ENCODE measurements around the gene YPEL1.

The YPEL1 gene

DNA sequence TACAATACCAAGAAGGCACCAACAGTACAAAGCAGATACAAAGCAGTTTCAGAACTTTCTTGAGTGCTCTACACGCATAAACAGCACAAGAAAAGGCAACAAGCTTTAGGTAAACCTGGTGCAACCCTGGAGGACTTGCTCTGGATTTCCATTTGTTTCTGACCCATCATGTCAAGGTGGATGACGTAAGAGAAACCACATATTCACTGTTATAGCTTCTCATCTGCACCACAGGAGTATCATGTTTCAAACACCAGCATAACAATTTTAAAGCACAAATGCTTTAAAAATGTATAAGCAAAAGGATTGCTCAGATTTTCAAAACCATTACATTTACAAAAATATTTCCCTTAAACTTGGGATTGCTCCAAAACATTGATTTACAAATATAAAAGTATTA is 25.0 kb upstream of the YPEL1 start:
- TF ChIP-seq, protein P1, sequence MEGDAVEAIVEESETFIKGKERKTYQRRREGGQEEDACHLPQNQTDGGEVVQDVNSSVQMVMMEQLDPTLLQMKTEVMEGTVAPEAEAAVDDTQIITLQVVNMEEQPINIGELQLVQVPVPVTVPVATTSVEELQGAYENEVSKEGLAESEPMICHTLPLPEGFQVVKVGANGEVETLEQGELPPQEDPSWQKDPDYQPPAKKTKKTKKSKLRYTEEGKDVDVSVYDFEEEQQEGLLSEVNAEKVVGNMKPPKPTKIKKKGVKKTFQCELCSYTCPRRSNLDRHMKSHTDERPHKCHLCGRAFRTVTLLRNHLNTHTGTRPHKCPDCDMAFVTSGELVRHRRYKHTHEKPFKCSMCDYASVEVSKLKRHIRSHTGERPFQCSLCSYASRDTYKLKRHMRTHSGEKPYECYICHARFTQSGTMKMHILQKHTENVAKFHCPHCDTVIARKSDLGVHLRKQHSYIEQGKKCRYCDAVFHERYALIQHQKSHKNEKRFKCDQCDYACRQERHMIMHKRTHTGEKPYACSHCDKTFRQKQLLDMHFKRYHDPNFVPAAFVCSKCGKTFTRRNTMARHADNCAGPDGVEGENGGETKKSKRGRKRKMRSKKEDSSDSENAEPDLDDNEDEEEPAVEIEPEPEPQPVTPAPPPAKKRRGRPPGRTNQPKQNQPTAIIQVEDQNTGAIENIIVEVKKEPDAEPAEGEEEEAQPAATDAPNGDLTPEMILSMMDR (IDR thresholded peaks at IDR 0.05; ENCODE audit: low read depth, low read length), result no peak
- DNase-seq (ENCODE audit: low read depth in 2 of 2), result peak; percentile 35 to 42
- no peak overlapping the region for H3K4me3 ChIP-seq (replicated peaks in 1 of 2; ENCODE audit: low read depth in 2 of 2, low read length in 2 of 2)

DNA sequence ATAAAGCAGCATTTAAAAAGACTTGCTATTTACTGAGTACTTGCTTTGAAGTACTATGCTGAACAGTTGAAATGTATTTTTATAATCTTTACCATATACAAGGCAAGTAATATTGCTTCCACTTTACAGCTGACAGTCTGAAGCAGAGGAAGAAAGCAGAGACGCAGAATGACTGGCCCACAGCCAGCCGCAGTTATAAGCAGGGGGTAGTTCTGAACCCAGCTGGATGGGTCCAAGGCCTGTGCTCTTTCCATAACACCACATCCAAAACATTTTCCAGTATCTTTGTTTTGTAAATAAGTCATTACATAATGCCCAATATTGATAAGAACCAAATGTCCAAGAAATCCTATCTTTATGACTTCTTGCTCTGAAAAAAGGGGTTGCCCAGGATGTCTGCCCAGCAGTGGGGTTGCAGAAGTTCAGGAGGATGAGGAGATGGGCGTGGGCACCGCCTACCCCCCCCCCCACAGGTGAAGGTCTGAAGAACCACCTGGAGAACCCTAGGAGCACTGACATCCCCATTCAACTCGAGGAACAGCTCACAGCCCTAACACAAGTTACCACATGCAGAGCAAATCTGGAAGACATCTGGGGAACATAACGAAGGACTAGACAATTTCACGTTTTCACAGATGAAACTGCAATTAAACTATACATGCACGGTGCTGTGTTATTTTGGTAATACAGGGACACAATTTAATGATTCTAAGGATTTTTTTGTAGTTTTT is 24.2 kb upstream of the YPEL1 start:
- no peak overlapping the region for H3K4me3 ChIP-seq (replicated peaks in 1 of 2; ENCODE audit: low read depth in 2 of 2, low read length in 2 of 2)
- TF ChIP-seq, protein P1 (IDR thresholded peaks at IDR 0.05; ENCODE audit: low read depth, low read length), result no peak
- no peak for DNase-seq (ENCODE audit: low read depth in 2 of 2)

DNA sequence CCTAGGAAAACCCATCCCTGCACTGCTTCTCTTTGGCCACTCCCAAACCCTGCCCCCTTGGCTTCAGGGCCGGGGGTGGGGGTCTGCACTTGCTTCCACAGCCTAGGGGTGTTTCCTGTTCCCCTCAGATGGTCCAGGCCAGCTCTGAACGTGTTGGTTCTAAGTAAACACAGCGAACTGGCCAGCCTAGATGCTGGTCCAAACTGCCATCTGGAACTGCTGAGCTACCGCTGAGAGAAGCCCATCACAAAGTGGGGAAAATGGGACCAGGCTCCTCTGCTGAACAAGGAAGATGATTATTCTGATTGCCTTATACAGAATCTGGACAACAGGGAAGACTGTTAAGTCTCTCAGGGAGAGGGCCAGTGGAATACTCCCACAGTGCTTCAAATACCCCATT is 23.5 kb upstream of the YPEL1 start:
- no peak for DNase-seq (ENCODE audit: low read depth in 2 of 2)
- TF ChIP-seq, protein P1 (IDR thresholded peaks at IDR 0.05; ENCODE audit: low read depth, low read length), result no peak
- no peak overlapping the region for H3K4me3 ChIP-seq (replicated peaks in 1 of 2; ENCODE audit: low read depth in 2 of 2, low read length in 2 of 2)

DNA sequence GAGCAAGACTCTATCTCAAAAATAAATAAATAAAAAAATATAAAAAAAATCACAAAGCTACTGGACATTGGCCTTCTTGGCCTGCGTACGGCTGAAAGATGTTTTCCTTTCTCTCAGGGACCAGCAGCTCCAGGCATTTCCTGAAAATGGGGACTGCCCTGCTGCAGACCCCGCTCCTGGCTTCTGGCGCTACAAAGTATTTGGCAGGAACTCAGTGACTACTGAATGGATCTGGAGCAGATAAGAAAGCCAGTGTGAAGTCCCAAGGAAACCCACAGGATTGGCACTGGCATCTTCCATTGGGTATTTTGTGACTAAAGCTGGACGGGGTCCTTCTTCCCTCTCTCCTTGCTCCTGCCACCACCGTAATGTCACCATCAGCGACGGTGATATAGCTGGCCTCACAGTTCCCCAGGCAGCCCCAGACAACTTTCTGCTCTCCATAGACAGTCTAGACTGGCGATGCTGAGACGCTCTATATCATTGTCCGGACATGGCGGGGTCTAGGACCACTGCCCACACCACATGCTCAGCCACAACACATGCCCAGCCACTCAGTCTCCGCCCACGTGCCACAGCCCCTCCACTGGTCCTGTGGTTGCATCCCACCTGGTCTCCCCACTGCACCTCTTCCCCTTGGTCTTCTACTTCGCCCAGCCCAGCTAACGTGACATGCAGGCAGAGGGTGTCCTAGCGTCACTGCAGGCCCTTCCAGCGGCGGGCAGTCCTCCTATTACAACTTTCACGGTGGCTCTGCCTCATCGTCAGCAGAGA is 22.7 kb upstream of the YPEL1 start:
- TF ChIP-seq, protein P1 (IDR thresholded peaks at IDR 0.05; ENCODE audit: low read depth, low read length), result no peak
- H3K4me3 ChIP-seq (replicated peaks in 1 of 2; ENCODE audit: low read depth in 2 of 2, low read length in 2 of 2), result no peak overlapping the region
- DNase-seq (ENCODE audit: low read depth in 2 of 2), result peak in 1 of 2 donors; percentile 11

DNA sequence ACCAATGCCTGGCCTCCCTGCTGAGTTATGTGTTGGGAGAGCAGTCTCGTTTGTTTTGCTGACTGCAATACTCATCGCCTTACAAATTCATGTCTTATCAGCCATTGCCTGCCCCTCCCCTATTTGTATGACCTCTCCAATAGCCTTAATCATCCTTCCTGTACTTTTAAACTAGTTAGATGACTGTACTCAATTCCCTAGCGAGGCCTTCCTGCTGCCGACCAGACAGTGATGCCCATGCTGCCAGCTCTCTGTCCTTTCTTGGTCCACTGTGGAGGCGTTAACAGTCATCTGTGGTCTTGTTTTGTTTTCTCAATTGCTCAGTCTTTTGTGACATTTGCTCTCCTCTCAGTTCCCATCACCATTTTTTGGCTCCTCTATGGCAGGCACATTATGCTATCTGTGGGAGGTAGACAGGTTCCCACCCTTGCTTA is 20.3 kb upstream of the YPEL1 start:
- peak; percentile 62 to 90 for DNase-seq (ENCODE audit: low read depth in 2 of 2)
- no peak overlapping the region for H3K4me3 ChIP-seq (replicated peaks in 1 of 2; ENCODE audit: low read depth in 2 of 2, low read length in 2 of 2)
- TF ChIP-seq, protein P1 (IDR thresholded peaks at IDR 0.05; ENCODE audit: low read depth, low read length), result no peak

DNA sequence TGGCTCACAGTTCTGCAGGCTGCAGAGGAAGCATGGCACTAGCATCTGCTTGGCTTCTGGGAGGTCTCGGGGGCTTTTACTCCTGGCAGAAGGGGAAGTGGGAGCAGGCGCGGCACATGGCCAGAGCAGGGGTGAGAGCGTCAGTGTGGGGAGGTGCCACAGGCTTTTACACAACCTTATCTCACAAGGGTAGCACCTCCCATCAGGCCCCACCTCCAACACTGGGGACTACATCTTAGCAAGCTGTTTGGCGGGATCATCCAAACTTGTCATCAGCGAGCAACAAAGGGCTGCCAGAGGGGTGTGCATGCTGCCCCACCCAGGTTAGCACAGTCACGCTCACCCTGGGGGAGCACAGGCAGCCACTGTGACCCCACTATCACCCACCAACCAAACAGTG is 18.9 kb upstream of the YPEL1 start:
- DNase-seq (ENCODE audit: low read depth in 2 of 2), result peak; percentile 26 to 62
- TF ChIP-seq, protein P1 (IDR thresholded peaks at IDR 0.05; ENCODE audit: low read depth, low read length), result no peak
- no peak overlapping the region for H3K4me3 ChIP-seq (replicated peaks in 1 of 2; ENCODE audit: low read depth in 2 of 2, low read length in 2 of 2)
